Gastroesophageal sphincter (tissue), 3 donors: ENCODE measurements around the gene ODC1.

ENCODE experiments used
- CTCF ChIP-seq, 4 experiments: fragments of 200-600 bp in 2 of 4; fragments of 450-650 bp in 2 of 4; sonication (generic) in 1 of 4; IDR thresholded peaks; one replicate each; pipeline ENCODE4 v1.5.1; 2017 to 2019; ENCODE audit warnings: antibody characterized with exemption in 4 of 4, mild to moderate bottlenecking in 2 of 4, moderate library complexity in 2 of 4
- EP300 ChIP-seq: sonication (generic); formaldehyde crosslinking; IDR thresholded peaks from one replicate; pipeline ENCODE4 v1.6.1; 2017; ENCODE audit warnings: antibody characterized with exemption, mild to moderate bottlenecking
- POLR2A ChIP-seq, 2 donors: fragments of 450-650 bp; IDR thresholded peaks; one replicate each; pipeline ENCODE4 v1.6.1; 2017; ENCODE audit warnings: antibody characterized with exemption in 2 of 2, mild to moderate bottlenecking in 2 of 2, moderate library complexity in 1 of 2

- TF ChIP-seq EP300 (no peak), CTCF (IDR thresholded peaks at IDR 0.05) (no peak), POLR2A (IDR thresholded peaks at IDR 0.05) (no peak)
Measured at GRCh38 chr2:10397297-10397875, 50.7 kb downstream of the ODC1 start.
